Keratinocyte (primary cell): ENCODE data around the gene GPR152. TPM values are rescaled to one million over a fixed set of nuclear protein-coding genes. Genes with fewer than 3 reads are reported as not detected.

ENCODE experiments used
- DNase-seq: peaks from one replicate; pipeline ENCODE4 v3.0.0-alpha.2; 2011; ENCODE audit warnings: low read depth, missing footprints, low spot score
- FAIRE-seq: peaks from 2 replicates; lab custom pipeline; 2011; peaks lifted over from hg19 to GRCh38; lab: Jason Lieb, UNC
- H2AFZ ChIP-seq: 2 replicates; pipeline ENCODE4 v1.6.0; 2012; ENCODE audit warnings: low read length, control low read depth, inconsistent platforms; ENCODE audit not compliant: control insufficient read depth
- H3K27ac ChIP-seq: 2 replicates; pipeline ENCODE4 v1.5.1; 2011; ENCODE audit warnings: low read length; ENCODE audit not compliant: control insufficient read depth, insufficient read depth
- H3K27me3 ChIP-seq: 3 replicates; pipeline ENCODE4 v1.6.0; 2011; ENCODE audit warnings: low read length; ENCODE audit not compliant: control insufficient read depth, insufficient read depth; ENCODE audit errors: extremely low read depth
- H3K36me3 ChIP-seq, 2 experiments: 2 replicates in 1 of 2; 3 replicates in 1 of 2; pipeline ENCODE4 v1.5.1; 2011; ENCODE audit warnings: low read length in 2 of 2, mild to moderate bottlenecking in 1 of 2; ENCODE audit not compliant: control insufficient read depth in 2 of 2, insufficient read depth in 2 of 2; ENCODE audit errors: extremely low read depth in 1 of 2
- H3K4me1 ChIP-seq: 3 replicates; pipeline ENCODE4 v1.5.1; 2011; ENCODE audit warnings: low read length; ENCODE audit not compliant: control insufficient read depth, insufficient read depth; ENCODE audit errors: extremely low read depth
- H3K4me2 ChIP-seq: 3 replicates; pipeline ENCODE4 v1.6.0; 2011; ENCODE audit warnings: low read depth, low read length; ENCODE audit not compliant: control insufficient read depth, insufficient read depth; ENCODE audit errors: extremely low read depth
- H3K4me3 ChIP-seq, 3 experiments: fragments of 200-600 bp in 1 of 3; sonication (generic) in 1 of 3; 2 replicates in 2 of 3; 3 replicates in 1 of 3; pipeline ENCODE4 v1.5.1; 2011 to 2016; ENCODE audit warnings: low read length in 3 of 3, mild to moderate bottlenecking in 3 of 3, control low read depth in 2 of 3, inconsistent platforms in 1 of 3, low read depth in 1 of 3, mixed read lengths in 1 of 3, mixed run types in 1 of 3, moderate library complexity in 1 of 3; ENCODE audit not compliant: control insufficient read depth in 2 of 3, insufficient read depth in 2 of 3; ENCODE audit errors: extremely low read depth in 1 of 3
- H3K79me2 ChIP-seq: 2 replicates; pipeline ENCODE4 v1.6.0; 2012; ENCODE audit warnings: low read length; ENCODE audit not compliant: control insufficient read depth, insufficient read depth
- H3K9ac ChIP-seq: 3 replicates; pipeline ENCODE4 v1.6.0; 2011; ENCODE audit warnings: low read length; ENCODE audit not compliant: control insufficient read depth, insufficient read depth; ENCODE audit errors: extremely low read depth
- H3K9me1 ChIP-seq: 3 replicates; pipeline ENCODE4 v1.6.0; 2011; ENCODE audit warnings: low read length; ENCODE audit not compliant: control insufficient read depth, insufficient read depth; ENCODE audit errors: extremely low read depth
- H3K9me3 ChIP-seq: 2 replicates; pipeline ENCODE4 v1.5.1; 2012; ENCODE audit warnings: low read depth, low read length; ENCODE audit not compliant: control insufficient read depth
- H4K20me1 ChIP-seq: 3 replicates; pipeline ENCODE4 v1.6.0; 2011; ENCODE audit warnings: low read length; ENCODE audit not compliant: control insufficient read depth, insufficient read depth; ENCODE audit errors: extremely low read depth
- CTCF ChIP-seq, 3 experiments: IDR thresholded peaks in 1 of 3; conservative IDR thresholded peaks in 1 of 3; optimal IDR thresholded peaks in 1 of 3; 2 replicates in 2 of 3; 3 replicates in 1 of 3; pipeline versions ENCODE3 to v1.5.1; 2011; ENCODE audit warnings: low read length in 3 of 3, mild to moderate bottlenecking in 3 of 3, moderate library complexity in 2 of 3, control low read depth in 1 of 3, inconsistent platforms in 1 of 3; ENCODE audit not compliant: insufficient read depth in 2 of 3; ENCODE audit errors: extremely low read depth in 1 of 3
- EZH2 ChIP-seq: IDR thresholded peaks from one replicate; pipeline ENCODE4 v1.6.1; 2012; ENCODE audit warnings: inconsistent platforms, mild to moderate bottlenecking, low read length, moderate library complexity
- dilution Hi-C: fragments of 300-500 bp; cut with MboI; formaldehyde crosslinking; loops from one replicate; pipeline ENCODE4 v1.7.0; 2020; ENCODE audit warnings: low sequenced_read_pairs; ENCODE audit not compliant: extremely low pct_ligation_motif_present
- polyA plus RNA-seq, 5 experiments: library from polyadenylated mRNA; depleted of rRNA in 3 of 5; stranded (reverse) in 3 of 5; stranded (forward) in 1 of 5; unstranded in 1 of 5; fragments of >200 nt; gene quantifications; 1 replicate in 1 of 5; 2 replicates in 3 of 5; 3 replicates in 1 of 5; pipeline versions ENCODE4 v1.2.1 to v1.2.3, GENCODE V29; 2011 to 2012; ENCODE audit warnings: missing spikeins in 2 of 5, low read depth in 1 of 5, low replicate concordance in 1 of 5

GPR152 gene
- polyA plus RNA-seq, 1 donor (not counting 4 experiments of a cell fraction or from before 2014, with no cell fraction given) = not detected

GRCh38 chr11:67469508-67469811 lies 16.9 kb upstream of the GPR152 start:
- no peaks in the 10 kb centered on the region for H3K27me3 ChIP-seq
- peak overlapping the region; percentile 32 for H3K27ac ChIP-seq
- H3K4me1 ChIP-seq = peaks cover 13% of the 10 kb centered on the region
- no peak for DNase-seq
- H3K9ac ChIP-seq = peak overlapping the region; percentile 60
- H3K9me3 ChIP-seq = no peaks in the 10 kb centered on the region
- H3K36me3 ChIP-seq = peaks cover 0 to 5% of the 10 kb centered on the region in 2 experiments
- H4K20me1 ChIP-seq = no peaks in the 10 kb centered on the region
- H2AFZ ChIP-seq = peak overlapping the region; percentile 17
- no peaks in the 10 kb centered on the region for H3K9me1 ChIP-seq
- dilution Hi-C loops = no loop called here
- FAIRE-seq = no peak
- peak overlapping the region; percentile 45 to 74 (median 74) for H3K4me3 ChIP-seq
- TF ChIP-seq EZH2 (no peak), CTCF (optimal IDR thresholded peaks at IDR 0.05 in 1 of 3, IDR thresholded peaks at IDR 0.05 in 1 of 3, conservative IDR thresholded peaks at IDR 0.05 in 1 of 3; ENCODE audit: extremely low read depth in 1 of 3, insufficient read depth in 2 of 3, low read length in 3 of 3) (no peak)
- no peaks in the 10 kb centered on the region for H3K79me2 ChIP-seq
- peak overlapping the region; percentile 64 for H3K4me2 ChIP-seq

DNA sequence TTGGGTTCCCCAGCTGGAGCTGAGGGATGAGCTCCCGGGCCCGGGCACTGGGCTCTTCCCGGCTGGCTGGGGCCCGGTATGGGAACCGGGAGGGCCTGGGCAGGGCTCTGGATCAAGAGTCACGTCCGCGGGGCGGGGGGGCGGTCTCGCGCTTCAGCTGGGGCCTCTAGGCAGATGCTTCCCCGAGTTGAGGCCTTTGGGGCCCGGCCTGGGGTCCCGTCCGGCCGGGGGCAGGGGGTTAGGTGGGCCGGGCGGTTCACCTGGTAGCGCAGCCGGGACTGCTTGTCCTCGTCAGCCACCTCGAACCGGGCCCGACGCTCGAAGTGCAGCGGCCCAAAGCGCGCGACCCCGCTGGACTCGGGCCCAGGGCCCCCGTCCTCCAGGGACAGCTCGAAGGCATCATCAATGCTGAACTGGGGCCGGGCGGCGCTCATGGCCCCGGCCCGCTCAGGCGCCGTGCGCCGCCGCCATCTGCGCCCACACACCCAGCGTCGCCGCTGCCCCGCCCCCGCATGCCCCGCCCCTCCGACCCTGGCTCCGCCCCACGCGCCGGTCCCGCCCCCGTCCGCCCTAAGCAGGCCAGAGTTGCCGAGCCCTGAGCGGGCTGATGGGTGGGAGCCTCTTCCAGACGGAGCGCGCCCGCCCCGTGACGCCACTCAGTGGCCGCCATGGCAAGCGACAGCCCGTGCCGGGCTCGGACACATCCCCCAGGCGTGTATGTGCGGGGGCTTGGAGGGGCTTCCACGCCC lies 16.4 kb upstream of the GPR152 start, which contains the start of gene TMEM134:
Gene TMEM134, minus strand, starts transcription at position 493 of the 749 bp plus-strand sequence. Its CDS starts 59 bp downstream, at position 434.
- H3K9me1 ChIP-seq = no peaks in the 10 kb centered on the region

More for the DNA sequence above, 16.4 kb upstream of the GPR152 start, which contains the start of gene TMEM134:
- peaks cover 0 to 5% of the 10 kb centered on the region in 2 experiments for H3K36me3 ChIP-seq
- dilution Hi-C loops = no loop called here
- peak within 1 kb of the TSS; percentile 68 for H3K9ac ChIP-seq
- peak within 1 kb of the TSS; percentile 82 for H3K4me2 ChIP-seq
- H3K79me2 ChIP-seq = no peaks in the 10 kb centered on the region
- peak within 1 kb of the TSS; percentile 63 to 74 (median 74) for H3K4me3 ChIP-seq
- peak within 1 kb of the TSS; percentile 17 for H2AFZ ChIP-seq
- no peaks in the 10 kb centered on the region for H3K27me3 ChIP-seq
- no peaks in the 10 kb centered on the region for H3K9me3 ChIP-seq
- DNase-seq = no peak
- H3K4me1 ChIP-seq = peaks cover 18% of the 10 kb centered on the region
- H4K20me1 ChIP-seq = no peaks in the 10 kb centered on the region
- peak within 1 kb of the TSS; percentile 63 for H3K27ac ChIP-seq
- FAIRE-seq = no peak
- TF ChIP-seq EZH2 (no peak), CTCF (optimal IDR thresholded peaks at IDR 0.05 in 1 of 3, IDR thresholded peaks at IDR 0.05 in 1 of 3, conservative IDR thresholded peaks at IDR 0.05 in 1 of 3; ENCODE audit: extremely low read depth in 1 of 3, insufficient read depth in 2 of 3, low read length in 3 of 3) (peak in 2 of 3 experiments; percentile 57 to 73)
